MM.1S (cell line): Measurements from ENCODE around the gene CLCN4.

Experiments used
- CTCF ChIP-seq: fragments of 300-600 bp; sonication (generic); IDR thresholded peaks from 2 replicates; pipeline ENCODE4 v1.5.1; 2016; ENCODE audit warnings: antibody characterized with exemption, low read length, mixed read lengths
- EZH2 ChIP-seq: fragments of 300-600 bp; sonication (generic); optimal IDR thresholded peaks from 2 replicates; pipeline ENCODE3; 2017; ENCODE audit warnings: low read depth, mild to moderate bottlenecking, antibody characterized with exemption, low read length, mixed read lengths
- EZH2phosphoT487 ChIP-seq: fragments of 300-600 bp; sonication (generic); IDR thresholded peaks from 2 replicates; pipeline ENCODE4 v1.6.1; 2018; ENCODE audit warnings: antibody characterized with exemption, low read length

- TF ChIP-seq EZH2 (no peak), CTCF (no peak), EZH2phosphoT487 (no peak)
Measured at GRCh38 chrX:10233696-10234095, 76.9 kb downstream of the CLCN4 start.
